ENCODE results near the gene RLF. TPM values are rescaled to one million over a fixed set of nuclear protein-coding genes. Genes with fewer than 3 reads are reported as not detected.

The RLF gene, protein sequence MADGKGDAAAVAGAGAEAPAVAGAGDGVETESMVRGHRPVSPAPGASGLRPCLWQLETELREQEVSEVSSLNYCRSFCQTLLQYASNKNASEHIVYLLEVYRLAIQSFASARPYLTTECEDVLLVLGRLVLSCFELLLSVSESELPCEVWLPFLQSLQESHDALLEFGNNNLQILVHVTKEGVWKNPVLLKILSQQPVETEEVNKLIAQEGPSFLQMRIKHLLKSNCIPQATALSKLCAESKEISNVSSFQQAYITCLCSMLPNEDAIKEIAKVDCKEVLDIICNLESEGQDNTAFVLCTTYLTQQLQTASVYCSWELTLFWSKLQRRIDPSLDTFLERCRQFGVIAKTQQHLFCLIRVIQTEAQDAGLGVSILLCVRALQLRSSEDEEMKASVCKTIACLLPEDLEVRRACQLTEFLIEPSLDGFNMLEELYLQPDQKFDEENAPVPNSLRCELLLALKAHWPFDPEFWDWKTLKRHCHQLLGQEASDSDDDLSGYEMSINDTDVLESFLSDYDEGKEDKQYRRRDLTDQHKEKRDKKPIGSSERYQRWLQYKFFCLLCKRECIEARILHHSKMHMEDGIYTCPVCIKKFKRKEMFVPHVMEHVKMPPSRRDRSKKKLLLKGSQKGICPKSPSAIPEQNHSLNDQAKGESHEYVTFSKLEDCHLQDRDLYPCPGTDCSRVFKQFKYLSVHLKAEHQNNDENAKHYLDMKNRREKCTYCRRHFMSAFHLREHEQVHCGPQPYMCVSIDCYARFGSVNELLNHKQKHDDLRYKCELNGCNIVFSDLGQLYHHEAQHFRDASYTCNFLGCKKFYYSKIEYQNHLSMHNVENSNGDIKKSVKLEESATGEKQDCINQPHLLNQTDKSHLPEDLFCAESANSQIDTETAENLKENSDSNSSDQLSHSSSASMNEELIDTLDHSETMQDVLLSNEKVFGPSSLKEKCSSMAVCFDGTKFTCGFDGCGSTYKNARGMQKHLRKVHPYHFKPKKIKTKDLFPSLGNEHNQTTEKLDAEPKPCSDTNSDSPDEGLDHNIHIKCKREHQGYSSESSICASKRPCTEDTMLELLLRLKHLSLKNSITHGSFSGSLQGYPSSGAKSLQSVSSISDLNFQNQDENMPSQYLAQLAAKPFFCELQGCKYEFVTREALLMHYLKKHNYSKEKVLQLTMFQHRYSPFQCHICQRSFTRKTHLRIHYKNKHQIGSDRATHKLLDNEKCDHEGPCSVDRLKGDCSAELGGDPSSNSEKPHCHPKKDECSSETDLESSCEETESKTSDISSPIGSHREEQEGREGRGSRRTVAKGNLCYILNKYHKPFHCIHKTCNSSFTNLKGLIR (N-terminal part only)
- total RNA-seq = 5.6 and 6.3 TPM in 2 replicates

DNA sequence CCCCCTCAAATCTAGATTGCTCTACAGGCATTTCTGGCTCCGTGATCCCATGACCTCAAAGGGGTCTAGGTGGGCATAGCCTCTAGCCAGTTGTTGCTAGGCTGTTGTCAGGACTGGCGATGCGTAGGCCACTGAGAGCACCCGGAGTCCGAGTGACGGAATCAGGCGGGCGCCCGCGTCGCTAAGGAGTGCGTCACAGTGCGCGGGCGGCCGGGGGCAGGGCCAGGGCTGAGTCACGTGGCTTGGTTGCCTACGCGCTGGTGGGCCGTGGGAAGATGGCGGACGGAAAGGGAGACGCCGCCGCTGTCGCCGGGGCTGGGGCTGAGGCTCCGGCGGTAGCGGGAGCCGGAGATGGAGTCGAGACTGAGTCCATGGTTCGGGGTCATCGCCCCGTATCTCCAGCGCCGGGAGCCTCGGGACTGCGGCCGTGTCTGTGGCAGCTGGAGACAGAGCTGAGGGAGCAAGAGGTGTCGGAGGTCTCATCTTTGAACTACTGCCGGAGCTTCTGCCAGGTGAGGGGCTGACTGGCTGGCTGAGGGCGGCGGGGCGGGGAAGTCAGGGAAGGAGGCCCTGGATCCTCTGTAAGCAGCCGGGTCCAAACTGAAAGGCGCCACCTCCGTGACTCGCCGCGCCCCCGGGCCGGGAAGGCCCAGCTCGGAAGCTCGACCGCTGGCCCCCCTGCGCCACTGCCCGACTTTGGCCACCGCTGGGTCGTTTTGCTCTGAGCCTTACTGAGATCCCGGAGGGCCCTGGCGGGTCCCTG lies at the start of gene RLF:
Gene RLF (plus strand): TSS at position 263 of the 763 bp plus-strand sequence. CDS start 13 bp downstream, at position 276.

DNA sequence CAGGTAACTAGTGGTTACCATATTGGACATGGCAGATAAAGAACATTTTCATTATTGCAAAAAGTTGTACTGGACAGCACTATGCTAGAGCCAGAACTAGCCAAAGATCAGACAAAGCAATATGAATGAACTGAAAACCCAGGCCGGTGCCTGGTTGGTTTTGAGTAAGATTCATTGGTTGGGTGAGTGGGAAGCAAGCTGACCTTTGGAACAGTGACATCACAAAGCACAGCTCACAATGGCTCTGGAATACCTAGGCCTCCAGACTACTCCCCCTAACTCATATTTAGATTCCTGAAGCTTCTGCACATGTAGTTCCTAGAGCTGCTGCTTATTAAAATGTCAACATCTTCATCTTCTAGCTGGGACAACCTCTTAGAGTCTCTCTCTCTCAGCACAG lies 86.5 kb downstream of the RLF start, which contains the start of gene TMCO2:
Gene TMCO2 (plus strand): TSS at position 283 of the 400 bp plus-strand sequence. CDS start 57 bp downstream, at position 340.

DNA sequence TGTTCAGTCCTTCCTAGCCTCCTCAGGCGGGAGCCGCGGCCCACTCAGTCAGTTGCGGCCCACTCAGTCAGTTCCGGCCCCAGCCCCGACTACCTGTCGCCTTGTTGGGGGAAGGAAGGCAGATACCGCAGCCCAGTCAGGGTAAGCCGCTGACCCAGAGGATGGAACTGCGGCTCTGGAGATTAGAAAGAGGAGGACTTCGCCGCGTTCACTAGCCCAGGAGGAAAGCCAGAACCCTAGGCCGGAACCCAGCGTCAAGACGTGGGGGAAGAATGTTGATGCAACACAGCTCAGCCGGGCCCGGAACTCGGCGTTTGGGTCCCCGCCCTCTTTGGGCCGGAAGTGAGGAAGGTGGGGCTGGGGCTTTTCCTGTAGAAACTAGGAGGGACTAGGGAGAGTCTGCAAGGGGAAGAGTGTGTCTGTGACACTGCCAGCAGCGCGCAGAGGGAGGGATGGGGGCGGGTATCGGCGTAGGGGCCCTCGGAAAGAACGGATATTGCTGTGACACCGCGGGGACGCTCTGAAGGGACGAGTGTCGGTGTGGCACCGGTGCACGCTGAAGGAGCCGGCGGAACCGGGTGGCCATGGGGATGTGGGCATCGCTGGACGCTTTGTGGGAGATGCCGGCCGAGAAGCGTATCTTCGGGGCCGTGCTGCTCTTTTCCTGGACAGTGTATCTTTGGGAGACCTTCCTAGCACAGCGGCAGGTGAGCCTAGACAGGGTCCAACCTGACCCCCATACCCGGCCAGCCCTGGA lies 96.7 kb downstream of the RLF start, which contains the start of gene ZMPSTE24:
Gene ZMPSTE24 (plus strand): TSS at position 549 of the 757 bp plus-strand sequence. CDS start 36 bp downstream, at position 585.

Other genes with a start within 250 kb of the RLF start
- 3.1 TPM in 2 replicates for gene MFSD2A, start 206.2 kb upstream of the RLF start, total RNA-seq
- 536 and 540 TPM in 2 replicates for gene CAP1, start 120.7 kb upstream of the RLF start, total RNA-seq
- gene PPT1, start 64.1 kb upstream of the RLF start, total RNA-seq = 78.4 and 109 TPM in 2 replicates
- gene TMCO2, start 86.5 kb downstream of the RLF start, total RNA-seq = not detected in 2 replicates
- gene ZMPSTE24, start 96.8 kb downstream of the RLF start, total RNA-seq = 42.9 and 43.0 TPM in 2 replicates
- 0.10 TPM in 1 of 2 replicates, not detected in the other for gene COL9A2, start 155.9 kb downstream of the RLF start, total RNA-seq
- 9.5 and 11.2 TPM in 2 replicates for gene SMAP2, start 212.3 kb downstream of the RLF start, total RNA-seq